ENCODE measurements around the gene AS3MT. TPM values are rescaled to one million over a fixed set of nuclear protein-coding genes. Genes with fewer than 3 reads are reported as not detected.

AS3MT gene
- total and polyA plus RNA-seq, 2 experiments from 2014 or later = 6.6 to 16.2 TPM

DNA sequence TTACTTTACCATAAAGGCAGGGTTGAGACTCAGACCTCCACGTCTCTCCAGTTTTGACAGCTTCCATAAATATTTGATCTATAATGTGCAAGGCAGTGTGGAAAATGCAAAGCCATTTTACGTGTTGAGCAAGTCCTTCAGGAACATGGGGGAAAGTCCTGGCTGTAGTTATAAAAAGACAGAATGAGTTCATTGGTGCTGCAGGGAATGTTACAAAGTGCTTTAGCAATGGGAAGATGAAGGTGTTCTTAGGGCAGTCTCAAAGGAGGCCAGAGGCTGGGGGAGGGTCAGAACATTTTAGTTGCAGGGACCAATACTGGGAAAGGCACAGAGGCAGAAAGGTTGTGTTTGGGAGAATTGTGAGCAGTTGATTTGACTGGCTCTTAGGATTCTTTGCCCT, 76.7 kb downstream of the AS3MT start:
- TF ChIP-seq, protein P1, sequence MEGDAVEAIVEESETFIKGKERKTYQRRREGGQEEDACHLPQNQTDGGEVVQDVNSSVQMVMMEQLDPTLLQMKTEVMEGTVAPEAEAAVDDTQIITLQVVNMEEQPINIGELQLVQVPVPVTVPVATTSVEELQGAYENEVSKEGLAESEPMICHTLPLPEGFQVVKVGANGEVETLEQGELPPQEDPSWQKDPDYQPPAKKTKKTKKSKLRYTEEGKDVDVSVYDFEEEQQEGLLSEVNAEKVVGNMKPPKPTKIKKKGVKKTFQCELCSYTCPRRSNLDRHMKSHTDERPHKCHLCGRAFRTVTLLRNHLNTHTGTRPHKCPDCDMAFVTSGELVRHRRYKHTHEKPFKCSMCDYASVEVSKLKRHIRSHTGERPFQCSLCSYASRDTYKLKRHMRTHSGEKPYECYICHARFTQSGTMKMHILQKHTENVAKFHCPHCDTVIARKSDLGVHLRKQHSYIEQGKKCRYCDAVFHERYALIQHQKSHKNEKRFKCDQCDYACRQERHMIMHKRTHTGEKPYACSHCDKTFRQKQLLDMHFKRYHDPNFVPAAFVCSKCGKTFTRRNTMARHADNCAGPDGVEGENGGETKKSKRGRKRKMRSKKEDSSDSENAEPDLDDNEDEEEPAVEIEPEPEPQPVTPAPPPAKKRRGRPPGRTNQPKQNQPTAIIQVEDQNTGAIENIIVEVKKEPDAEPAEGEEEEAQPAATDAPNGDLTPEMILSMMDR (IDR thresholded peaks at IDR 0.05; ENCODE audit: low read depth, low read length) = no peak
- Histone ChIP-seq H3K27ac (peak overlapping the region; percentile 69), H3K36me3 (no peaks in the 10 kb centered on the region), H3K9me3 (ENCODE audit: low read depth) (no peaks in the 10 kb centered on the region), H3K27me3 (no peaks in the 10 kb centered on the region), H3K4me1 (ENCODE audit: low read depth) (peaks cover 13% of the 10 kb centered on the region), H3K4me3 (no peak overlapping the region)
- DNase-seq (ENCODE audit: low read depth in 1 of 2, low spot score in 1 of 2) = peak in 1 of 2 donors; percentile 22

DNA sequence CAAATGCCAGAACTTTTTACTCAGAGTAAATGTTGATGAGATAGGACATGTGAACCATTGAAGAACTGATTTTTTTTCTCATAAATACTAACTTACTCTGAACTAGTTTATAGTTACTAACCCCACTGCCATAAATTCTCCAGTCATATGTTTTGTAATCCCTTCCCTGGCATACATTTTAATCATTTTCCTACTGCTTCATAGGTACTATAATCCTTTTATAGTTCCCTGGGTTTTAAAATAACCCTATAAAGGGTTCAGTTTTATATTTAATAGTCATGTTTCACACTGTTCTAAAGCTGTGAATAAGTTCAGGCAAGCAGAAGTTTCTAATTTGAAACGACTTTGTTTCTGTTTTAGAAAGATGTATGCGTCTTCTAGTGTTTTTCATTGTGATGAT, 77.7 kb downstream of the AS3MT start:
- TF ChIP-seq, protein P1 (IDR thresholded peaks at IDR 0.05; ENCODE audit: low read depth, low read length) = no peak
- H3K36me3 ChIP-seq = no peaks in the 10 kb centered on the region
- DNase-seq (ENCODE audit: low read depth in 1 of 2, low spot score in 1 of 2) = no peak
- no peaks in the 10 kb centered on the region for H3K27me3 ChIP-seq
- peaks cover 13% of the 10 kb centered on the region for H3K4me1 ChIP-seq (ENCODE audit: low read depth)
- no peaks in the 10 kb centered on the region for H3K9me3 ChIP-seq (ENCODE audit: low read depth)
- H3K27ac ChIP-seq = no peak overlapping the region
- H3K4me3 ChIP-seq = no peak overlapping the region

DNA sequence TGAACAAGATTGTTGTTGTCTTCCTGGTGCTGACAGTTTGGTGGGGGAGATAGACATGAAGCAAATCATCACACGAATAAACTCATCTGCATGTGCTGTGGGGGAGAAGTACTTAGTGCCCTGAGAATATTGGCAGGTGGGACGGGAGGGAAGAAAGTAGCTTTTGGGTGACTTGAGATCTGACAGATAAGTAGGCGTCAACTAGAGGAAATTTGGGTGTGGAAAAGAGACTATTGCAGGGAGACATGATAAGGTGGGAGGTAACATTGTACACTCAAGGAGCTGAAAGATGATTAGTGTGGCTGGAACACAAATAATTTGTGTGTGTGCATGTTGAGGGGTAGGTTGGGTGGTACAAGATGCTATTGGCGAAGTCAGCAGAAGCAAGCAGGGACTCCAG, 78.9 kb downstream of the AS3MT start:
- Histone ChIP-seq H3K27ac (no peak overlapping the region), H3K9me3 (ENCODE audit: low read depth) (no peaks in the 10 kb centered on the region), H3K36me3 (no peaks in the 10 kb centered on the region), H3K4me1 (ENCODE audit: low read depth) (peaks cover 13% of the 10 kb centered on the region), H3K27me3 (no peaks in the 10 kb centered on the region), H3K4me3 (no peak overlapping the region)
- TF ChIP-seq, protein P1 (IDR thresholded peaks at IDR 0.05; ENCODE audit: low read depth, low read length) = no peak
- no peak for DNase-seq (ENCODE audit: low read depth in 1 of 2, low spot score in 1 of 2)

DNA sequence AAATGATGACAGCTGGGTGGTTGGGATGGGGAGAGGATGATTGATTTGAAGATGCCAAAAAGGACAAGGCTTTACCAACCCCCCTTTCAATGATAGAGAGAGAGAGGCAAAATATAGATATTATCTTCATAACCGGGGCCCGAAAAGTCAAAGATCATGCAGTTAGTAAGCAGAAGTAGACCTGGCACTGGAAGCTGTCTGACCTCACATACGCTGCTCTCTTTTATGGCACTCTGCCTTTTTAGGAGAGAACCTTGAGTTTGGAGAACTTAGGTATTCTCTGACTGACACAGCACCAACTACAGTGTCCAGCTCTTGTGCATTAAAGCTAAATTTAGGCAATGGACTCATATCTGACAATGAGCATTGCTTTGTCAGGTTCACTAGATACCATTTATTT, 79.5 kb downstream of the AS3MT start:
- Histone ChIP-seq H3K9me3 (ENCODE audit: low read depth) (no peaks in the 10 kb centered on the region), H3K27ac (no peak overlapping the region), H3K36me3 (no peaks in the 10 kb centered on the region), H3K4me1 (ENCODE audit: low read depth) (peaks cover 13% of the 10 kb centered on the region), H3K4me3 (no peak overlapping the region), H3K27me3 (no peaks in the 10 kb centered on the region)
- DNase-seq (ENCODE audit: low read depth in 1 of 2, low spot score in 1 of 2) = no peak
- TF ChIP-seq, protein P1 (IDR thresholded peaks at IDR 0.05; ENCODE audit: low read depth, low read length) = no peak

DNA sequence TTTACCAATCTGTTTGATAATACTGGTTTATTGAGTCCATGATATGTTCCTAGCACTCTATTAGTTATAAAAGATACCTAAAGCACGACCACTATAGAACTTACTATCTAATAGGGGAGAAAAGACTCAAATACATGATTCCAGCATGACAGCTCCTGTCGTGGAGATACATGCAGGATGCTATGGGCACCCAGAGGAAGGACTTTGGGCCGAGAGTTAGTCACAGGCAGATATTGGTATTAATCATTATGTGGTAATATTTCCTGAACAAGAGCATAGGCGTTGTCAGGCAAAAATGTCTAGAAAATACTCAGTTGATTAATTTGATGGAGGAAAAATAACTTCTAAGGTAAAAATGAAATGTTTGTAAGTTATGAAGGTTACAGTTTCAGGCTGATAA, 80.6 kb downstream of the AS3MT start:
- Histone ChIP-seq H3K4me3 (no peak overlapping the region), H3K36me3 (no peaks in the 10 kb centered on the region), H3K27ac (no peak overlapping the region), H3K9me3 (ENCODE audit: low read depth) (no peaks in the 10 kb centered on the region), H3K4me1 (ENCODE audit: low read depth) (peaks cover 9% of the 10 kb centered on the region), H3K27me3 (no peaks in the 10 kb centered on the region)
- TF ChIP-seq, protein P1 (IDR thresholded peaks at IDR 0.05; ENCODE audit: low read depth, low read length) = no peak
- no peak for DNase-seq (ENCODE audit: low read depth in 1 of 2, low spot score in 1 of 2)

DNA sequence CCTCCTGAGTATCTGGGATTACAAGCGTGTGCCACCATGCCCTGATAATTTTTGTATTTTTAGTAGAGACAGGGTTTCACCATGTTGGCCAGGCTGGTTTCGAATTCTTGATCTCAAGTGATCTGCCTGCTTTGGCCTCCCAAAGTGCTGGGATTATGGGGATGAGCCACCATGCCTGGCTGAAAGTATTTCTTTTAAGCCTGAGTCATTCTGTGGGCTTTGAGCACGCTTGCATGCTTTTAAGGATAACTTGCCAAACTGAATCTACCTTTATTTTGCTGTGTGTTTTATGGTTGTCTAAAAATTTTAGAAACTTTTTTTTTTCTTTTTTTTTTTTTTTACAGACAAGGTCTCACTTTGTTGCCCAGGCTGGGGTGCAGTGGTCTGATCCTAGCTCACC, 82.0 kb downstream of the AS3MT start:
- Histone ChIP-seq H3K27ac (no peak overlapping the region), H3K36me3 (no peaks in the 10 kb centered on the region), H3K9me3 (ENCODE audit: low read depth) (no peaks in the 10 kb centered on the region), H3K4me3 (no peak overlapping the region), H3K27me3 (no peaks in the 10 kb centered on the region), H3K4me1 (ENCODE audit: low read depth) (no peaks in the 10 kb centered on the region)
- DNase-seq (ENCODE audit: low read depth in 1 of 2, low spot score in 1 of 2) = no peak
- TF ChIP-seq, protein P1 (IDR thresholded peaks at IDR 0.05; ENCODE audit: low read depth, low read length) = no peak
